NCI-H345 (cell line): ENCODE data around the gene JMJD7.

Experiments used
- DNase-seq: peaks from one replicate; lab custom pipeline; 2025; lab: John Stamatoyannopoulos, UW

JMJD7 gene

GRCh38 chr15:41866263-41866703 lies 38.4 kb downstream of the JMJD7 start:
- DNase-seq: no peak

GRCh38 chr15:41866872-41867579 lies 39.1 kb downstream of the JMJD7 start:
- no peak for DNase-seq

GRCh38 chr15:41868321-41868720 lies 40.4 kb downstream of the JMJD7 start:
- DNase-seq: no peak

GRCh38 chr15:41869770-41870688 lies 42.1 kb downstream of the JMJD7 start:
- no peak for DNase-seq

GRCh38 chr15:41870689-41871081 lies 42.8 kb downstream of the JMJD7 start:
- no peak for DNase-seq

DNA sequence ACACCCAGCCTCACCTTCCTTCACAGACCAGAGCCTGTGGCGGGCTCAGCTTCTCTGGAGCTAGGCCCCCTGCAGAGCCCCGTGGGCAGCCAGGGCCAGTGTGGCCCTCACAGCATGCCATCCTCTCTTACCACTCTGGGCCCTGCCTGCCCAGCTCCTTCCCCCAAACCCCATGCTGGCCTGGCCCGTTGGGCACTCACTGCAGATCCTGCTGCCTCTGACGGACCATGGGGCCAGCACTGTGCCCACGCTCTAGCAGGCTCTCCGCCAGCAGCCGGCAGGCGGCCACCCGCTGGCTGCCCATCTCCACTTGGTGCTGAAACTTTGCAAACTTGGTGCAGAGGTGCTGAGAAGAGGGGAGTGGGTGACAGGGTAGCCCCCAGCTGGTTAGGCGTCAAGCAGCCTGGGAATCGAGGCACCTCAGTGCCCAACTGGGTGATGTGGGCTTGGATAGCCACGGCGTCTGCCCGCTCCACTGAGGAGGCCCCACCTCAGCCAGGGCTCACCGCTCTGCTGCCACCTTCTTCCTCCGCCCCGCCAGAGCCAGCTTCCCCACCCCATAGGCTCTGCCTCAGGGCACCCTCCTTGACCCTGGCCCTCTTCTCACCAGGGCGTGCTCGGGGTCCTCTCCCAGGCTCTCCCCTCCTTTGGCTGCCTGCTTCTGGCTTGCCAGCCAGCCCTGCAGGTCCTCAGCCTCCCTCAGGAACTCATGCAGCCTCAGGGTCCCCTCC lies 43.4 kb downstream of the JMJD7 start:
- DNase-seq: no peak

DNA sequence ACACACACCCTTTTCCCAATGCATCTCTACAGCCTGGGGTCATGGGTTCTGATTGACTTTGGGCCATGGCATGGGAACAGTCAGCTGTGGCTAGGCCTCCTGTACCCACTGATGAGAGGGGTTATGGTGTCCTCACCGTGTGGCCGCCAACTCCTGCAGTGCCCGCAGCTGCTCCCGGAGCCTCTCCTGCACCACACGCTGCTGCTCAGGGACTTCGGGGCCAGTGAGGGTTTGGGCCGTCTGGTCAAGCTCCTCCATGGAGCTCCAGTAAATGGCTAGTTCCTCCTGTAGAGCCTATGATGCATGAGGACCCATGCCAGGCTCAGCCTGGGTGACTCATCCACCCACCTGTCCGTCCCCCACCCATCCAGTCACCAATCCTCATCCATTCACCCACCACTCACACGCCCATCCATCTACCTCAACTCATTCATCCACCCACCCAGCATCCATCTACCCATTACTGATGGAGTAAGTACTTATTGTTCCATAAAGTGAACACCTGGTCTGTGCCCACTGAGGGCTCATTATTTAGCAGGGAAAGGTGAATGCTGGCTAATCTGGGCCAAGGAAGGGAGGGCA lies 44.4 kb downstream of the JMJD7 start:
- peak; percentile 10 for DNase-seq

- peak; percentile 75 for DNase-seq
Observed at GRCh38 chr15:41873711-41874110, 45.8 kb downstream of the JMJD7 start.

DNA sequence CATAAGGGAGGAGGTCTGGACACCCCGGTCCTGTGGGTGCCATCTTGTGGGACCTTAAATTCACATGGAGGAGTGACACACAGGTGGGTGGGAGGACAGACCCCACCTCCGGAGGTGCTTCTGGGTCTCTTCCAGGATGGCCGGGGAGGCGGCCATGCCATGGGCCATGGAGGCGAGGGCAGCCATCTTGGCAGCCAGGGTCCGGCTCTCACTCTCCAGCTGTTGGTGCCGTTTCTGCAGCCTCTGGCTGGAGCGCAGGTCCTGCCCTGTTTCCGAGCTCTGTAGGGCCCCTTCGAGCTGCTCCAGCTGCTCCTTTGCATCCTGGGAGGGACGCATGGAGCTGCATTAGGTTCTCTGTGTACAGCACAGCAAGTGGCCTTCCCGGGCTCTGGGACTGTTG lies 46.8 kb downstream of the JMJD7 start:
- no peak for DNase-seq

DNA sequence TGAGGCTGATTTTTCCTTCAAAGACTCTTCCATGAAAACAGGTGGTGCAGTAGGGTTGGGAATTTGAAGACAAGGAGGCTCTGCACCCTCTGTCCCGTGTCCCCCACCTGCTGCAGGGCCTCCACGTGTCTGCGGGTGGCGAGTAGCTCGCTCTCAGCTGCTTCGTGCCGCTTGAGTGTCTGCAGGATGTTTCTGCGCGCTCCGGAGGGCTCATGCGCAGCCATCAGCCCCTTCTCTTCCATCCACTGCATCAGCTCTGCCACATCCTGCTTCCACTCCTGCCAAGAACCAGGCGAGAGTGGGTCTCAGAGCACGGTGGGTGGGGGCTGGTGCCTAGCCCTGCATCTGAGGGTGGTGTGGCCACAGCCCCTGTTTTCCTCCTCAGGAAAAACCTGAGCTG lies 48.1 kb downstream of the JMJD7 start:
- DNase-seq: no peak

- peak; percentile 47 for DNase-seq
Observed at GRCh38 chr15:41876689-41877088, 48.8 kb downstream of the JMJD7 start.

DNA sequence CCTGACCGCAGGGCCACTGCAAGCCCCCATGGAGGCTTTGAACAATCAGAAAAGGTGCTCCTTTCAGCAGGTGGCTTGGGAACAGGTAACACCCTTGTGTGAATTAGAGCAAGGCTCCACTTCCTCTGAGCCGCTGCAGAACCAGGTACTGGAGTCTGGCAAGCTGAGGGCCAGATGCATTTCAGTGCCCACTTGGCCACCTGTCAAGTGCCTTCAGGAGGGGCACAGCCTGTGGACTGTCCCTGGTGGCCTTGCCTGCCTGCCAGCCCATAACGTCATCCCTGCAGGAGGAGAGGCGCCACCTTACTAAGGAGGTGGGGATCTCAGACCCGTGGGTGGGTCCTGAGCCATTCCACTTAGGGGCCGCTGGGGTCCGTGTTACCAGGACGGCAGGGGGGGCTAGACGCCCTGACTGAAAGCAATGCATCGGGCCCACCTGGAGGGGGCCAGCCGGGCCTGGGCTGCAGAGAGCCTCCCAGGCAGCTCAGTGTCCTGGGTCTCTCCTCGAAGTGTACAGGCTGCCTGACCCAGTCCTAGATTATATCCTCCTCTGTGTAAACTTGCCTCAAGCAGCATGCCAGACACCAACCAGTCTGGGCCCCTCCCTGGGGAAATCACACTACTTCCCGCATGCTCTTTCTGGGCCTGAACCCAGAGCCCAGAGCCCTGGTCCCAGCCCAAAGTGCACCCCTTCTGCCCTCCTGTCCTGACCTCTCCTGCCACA lies 49.9 kb downstream of the JMJD7 start:
- DNase-seq: peak; percentile 35

GRCh38 chr15:41878355-41878699 lies 50.4 kb downstream of the JMJD7 start:
- DNase-seq: no peak

- DNase-seq: no peak
Observed at GRCh38 chr15:41879321-41879845, 51.5 kb downstream of the JMJD7 start.

DNA sequence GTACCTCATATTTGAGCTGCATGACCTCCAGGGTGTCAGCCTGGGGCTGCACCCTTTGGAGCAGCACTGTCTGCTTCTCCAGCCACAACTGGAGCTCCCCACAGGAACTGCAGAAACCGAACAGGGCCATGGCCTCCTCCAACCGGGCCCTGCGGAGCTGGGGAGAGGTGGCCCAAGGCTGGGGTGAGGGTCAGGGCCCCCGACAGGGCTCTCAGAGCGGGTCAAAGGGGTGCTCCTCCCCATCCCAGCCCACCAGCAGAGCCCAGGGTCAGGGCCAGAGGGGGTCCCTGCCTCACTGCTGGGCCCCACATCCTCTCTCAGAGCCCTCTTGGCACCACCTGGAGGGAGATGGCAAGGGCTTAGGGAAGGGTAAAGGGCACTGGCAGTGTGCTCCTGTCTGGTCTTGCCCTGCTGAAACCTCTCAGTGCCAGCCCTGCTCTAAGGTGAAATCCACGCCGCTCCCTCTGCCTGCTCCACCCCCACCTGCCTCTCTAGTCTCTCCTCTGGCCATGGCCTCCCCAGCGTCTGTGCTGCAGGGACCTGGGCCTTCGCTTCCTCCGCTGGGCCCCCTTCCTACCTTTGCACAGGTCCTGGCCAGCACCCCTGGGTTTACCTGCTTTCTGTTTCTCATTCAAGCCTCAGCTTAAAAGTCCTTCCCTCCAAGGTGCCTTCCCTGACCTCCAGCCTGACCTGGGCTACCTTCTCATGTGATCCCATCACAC lies 52.4 kb downstream of the JMJD7 start:
- no peak for DNase-seq

DNA sequence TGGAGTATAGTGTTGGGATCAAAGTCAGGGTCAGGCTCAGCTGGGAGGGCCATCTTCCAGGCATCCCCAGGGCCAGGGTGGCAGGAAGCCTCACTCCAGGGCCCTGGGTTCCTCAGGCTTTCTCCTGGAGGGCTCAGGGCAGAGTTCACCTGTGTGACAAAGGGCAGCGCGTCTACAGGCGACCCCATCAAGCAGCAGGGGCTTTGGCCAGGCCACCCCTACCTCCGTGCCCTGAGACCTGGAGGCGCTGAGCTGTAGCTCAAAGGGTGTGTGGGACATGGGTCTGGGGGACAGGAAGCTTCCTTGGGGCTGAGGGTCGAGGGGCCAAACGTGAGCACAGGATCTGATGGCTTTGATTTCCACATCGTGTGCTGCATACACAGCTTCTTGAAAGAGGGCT lies 53.2 kb downstream of the JMJD7 start:
- DNase-seq: no peak

DNA sequence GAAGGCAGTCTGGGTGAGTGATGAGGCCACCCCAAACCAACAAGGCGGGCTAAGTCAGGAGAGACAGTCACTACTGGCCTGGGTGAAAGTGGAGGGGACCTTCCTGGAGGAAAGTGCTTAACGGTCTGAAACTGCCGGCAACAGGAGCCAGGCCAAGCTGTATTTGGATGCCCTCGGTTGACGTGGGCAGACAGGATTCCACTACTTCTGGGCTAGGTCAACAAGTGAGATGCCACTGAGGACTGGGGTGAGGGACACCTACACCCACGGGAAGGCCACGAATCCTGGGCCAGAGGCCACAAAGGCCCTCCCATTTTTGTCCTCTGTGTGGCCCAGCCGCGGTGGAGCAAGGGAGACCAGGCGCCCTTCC lies 53.6 kb downstream of the JMJD7 start:
- DNase-seq: no peak

DNA sequence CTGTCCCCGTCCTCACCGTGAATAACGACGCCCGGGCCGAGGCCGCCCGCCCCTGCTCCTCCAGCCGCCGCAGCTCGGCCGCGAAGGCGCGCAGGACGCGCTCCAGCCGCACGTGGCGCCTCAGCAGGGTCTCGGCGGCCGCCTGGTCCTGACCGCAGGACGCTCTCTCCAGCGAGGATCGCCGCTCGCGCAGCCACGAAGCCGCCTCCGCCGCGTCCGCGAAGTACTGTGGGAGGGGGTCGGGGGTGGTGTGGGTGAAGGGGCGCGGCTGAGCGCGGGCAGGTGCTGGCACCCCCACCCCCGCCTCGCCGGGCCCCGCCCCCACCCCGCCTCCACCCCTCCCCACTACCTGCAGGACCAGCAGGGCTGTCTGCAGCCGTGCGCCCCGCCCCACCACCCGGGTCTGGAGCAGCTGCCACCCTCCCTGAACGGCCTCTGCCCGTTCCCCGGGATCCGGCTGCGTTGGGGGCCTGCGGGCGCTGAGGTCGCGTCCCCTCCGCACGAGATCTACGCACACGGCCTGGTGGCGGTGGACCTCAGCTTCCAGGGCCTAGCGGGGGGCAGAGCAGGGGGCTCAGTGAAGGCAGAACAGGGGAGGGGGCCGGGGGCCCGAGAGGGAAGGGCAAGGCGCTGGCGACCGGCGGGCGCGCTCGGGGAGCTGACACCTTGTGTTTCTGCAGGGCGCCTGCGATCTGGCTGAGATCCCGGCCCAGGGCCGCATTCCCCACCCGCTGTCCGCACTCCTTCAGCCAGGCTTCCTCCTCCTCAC lies 54.2 kb downstream of the JMJD7 start:
- no peak for DNase-seq

DNA sequence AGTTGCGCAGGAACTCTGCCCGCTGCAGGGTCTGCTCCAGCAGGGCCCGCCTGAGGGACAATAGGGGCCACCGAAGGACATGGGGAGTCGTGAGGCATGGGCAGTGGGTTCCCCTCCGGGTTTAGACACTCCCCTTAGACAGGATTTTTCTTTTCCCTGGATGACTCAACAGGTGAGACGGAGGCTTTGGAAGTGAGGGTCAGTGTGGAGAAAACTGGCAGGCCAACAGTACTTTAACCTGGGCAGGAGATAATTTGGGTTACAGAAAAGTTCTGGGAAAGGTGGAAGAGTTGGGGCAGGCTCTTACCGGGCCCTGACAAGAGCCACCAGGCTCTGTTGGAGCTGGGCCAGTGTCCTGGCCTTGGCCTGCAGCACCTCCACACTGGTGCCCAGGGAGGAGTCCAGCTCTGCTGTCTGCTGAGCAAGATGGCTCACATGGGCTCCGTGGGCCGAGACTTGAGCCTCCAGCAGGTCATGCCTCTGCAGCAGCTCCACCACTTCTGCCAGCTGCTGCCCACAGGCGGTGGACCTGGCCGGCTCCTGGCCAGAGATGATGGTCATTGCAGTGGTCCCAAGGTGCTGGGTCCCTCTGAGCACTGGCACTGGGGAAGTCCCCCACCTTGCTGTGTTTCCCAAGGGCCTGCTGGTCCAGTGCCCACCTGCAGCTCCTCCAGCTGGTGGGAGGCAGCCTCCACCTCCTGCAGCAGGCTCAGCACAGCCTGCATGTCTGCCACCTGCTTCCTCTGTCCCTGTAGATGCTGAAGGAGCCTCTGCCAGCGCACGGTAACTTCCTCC lies 55.0 kb downstream of the JMJD7 start:
- DNase-seq: no peak
